DND-41 (cell line): Measurements from ENCODE around the gene IGSF21.

ENCODE experiments used
- CTCF ChIP-seq: IDR thresholded peaks from 2 replicates; pipeline ENCODE4 v1.5.1; 2012; ENCODE audit warnings: borderline replicate concordance, low read length, moderate library complexity, mild to moderate bottlenecking; ENCODE audit not compliant: poor library complexity, severe bottlenecking; ENCODE audit errors: extremely low read depth
- EZH2 ChIP-seq: IDR thresholded peaks from 3 replicates; pipeline ENCODE4 v1.6.1; 2012; ENCODE audit warnings: borderline replicate concordance, low read depth, mild to moderate bottlenecking, moderate library complexity, low read length, inconsistent platforms; ENCODE audit not compliant: severe bottlenecking

DNA sequence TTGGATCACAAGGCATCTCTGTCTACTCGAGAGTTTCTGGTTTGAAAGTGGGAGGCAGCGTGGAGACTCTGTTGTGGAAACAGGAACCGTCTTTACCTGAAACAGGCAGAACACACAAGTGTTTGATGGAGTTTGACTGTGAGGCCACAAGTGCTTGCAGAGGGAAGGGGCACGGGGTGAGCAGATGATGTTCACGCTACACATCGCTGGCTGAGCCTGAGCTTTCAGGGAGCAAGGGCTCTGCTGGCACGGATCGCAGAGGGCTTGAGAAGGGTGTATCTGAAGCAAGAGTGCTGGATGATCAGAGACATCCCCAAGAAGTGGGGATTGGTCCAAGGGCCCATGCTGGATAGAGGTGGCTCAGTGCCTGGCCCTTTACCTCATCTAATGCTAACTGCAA lies 59.3 kb downstream of the IGSF21 start:
- TF ChIP-seq CTCF (no peak), EZH2 (no peak)
